ENCODE results near the gene MTX1.
A peak's percentile ranks its signal among the peaks of the same experiment; 100 is the strongest.
"Not testable (repeated sequence)": the region's sequence is repeated elsewhere in the genome, so short reads cannot be mapped to it uniquely, and the experiment has no call there.

The MTX1 gene

DNA sequence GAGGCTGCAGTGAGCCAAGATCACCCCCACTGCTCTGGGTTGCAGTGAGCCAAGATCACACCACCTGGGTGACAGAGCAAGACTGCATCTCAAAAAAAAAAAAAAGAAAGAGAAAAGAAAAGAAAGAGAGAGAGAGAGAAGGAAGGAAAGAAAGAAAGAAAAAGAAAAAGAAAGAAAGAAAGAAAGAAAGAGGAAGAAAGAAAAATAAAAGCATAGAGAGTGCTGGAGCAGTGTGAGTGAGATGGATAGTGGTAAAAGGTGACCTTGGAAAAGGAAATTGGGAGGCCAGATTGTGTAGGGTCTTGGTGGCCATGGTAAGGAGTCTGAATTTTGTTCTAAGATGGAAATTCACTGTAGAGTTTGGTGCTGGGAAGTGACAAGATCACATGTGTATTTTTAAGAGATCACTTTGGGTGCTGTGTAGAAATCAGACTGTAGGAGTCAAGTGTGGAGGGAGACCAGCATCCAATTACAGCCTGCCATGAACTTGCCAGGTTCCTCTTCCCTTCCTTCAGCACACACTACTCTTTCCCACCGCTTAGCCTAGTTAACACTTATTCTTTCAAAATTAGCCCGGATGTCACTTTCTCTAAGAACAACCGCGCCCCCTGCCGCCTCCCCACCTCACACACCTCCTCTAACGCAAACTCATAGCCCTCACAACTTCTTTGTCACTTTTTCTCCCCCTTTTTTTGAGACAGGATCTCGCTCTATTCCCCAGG is 17.9 kb downstream of the MTX1 start:
- TF ChIP-seq, protein P1, sequence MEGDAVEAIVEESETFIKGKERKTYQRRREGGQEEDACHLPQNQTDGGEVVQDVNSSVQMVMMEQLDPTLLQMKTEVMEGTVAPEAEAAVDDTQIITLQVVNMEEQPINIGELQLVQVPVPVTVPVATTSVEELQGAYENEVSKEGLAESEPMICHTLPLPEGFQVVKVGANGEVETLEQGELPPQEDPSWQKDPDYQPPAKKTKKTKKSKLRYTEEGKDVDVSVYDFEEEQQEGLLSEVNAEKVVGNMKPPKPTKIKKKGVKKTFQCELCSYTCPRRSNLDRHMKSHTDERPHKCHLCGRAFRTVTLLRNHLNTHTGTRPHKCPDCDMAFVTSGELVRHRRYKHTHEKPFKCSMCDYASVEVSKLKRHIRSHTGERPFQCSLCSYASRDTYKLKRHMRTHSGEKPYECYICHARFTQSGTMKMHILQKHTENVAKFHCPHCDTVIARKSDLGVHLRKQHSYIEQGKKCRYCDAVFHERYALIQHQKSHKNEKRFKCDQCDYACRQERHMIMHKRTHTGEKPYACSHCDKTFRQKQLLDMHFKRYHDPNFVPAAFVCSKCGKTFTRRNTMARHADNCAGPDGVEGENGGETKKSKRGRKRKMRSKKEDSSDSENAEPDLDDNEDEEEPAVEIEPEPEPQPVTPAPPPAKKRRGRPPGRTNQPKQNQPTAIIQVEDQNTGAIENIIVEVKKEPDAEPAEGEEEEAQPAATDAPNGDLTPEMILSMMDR (IDR thresholded peaks at IDR 0.05; ENCODE audit: control insufficient read depth, insufficient read depth, low read depth, low read length, missing control alignments): peak; percentile 66
- H3K4me3 ChIP-seq (ENCODE audit: control insufficient read depth, low read depth, low read length): peak overlapping the region; percentile 54
- no peak for DNase-seq (ENCODE audit: low read depth)

DNA sequence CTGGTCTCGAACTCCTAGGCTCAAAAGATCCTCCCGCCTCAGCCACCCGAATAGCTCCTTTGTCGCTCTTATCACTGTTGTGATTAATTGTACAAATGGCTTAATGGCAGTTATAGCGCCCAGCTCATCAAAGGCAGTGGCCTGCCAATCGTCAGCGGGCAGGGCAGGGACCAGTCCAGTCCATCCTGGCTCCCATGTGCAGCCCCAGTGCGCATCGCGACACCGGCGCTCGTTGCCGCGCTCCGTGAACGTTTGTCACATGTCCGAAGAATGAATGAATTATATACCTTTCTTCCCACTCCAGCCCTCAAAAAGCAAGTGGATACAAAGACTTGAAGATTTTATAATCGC is 18.4 kb downstream of the MTX1 start:
- DNase-seq (ENCODE audit: low read depth): no peak
- H3K4me3 ChIP-seq (ENCODE audit: control insufficient read depth, low read depth, low read length): peak overlapping the region; percentile 54
- TF ChIP-seq, protein P1 (IDR thresholded peaks at IDR 0.05; ENCODE audit: control insufficient read depth, insufficient read depth, low read depth, low read length, missing control alignments): no peak

DNA sequence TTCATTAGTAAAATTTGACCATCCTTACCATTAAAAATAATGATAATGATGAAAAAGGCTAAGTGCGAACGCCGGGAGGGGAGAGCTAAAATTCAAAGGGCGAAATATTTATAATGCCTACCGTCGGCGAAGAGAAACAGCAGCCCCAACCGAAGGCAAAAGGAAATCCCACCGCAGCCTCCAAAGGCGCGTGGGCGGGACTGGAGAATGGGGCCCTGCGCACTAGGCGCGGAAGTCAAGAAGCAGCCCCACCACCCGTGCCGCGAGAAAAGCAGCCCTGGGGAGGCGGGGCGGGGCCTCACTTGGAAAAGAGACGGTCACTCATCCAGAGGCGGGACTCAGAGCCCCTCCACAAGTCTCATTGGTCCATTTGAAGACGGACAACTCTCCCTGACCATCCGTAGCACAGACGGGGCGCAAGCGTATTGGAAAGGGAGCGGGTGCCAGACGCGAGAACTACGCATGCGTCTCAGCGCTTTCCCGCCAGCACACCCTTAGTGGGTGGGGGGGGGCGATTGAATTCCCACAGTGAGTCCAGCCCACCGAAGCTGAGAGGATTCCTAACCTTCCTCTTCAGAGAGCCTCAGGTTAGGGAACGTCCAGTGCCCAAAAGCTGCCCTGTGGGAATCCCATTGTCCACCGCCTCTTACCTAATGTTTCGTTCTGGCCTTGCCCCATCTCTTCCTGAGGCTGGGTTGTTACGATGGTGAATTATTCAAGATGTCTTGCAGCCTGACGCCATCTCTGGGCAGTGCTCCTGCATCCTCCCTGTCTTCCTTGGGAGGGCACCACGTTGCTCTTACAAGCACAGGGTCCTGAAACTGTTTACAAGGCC is 19.0 kb downstream of the MTX1 start:
- H3K4me3 ChIP-seq (ENCODE audit: control insufficient read depth, low read depth, low read length): peak overlapping the region; percentile 54
- DNase-seq (ENCODE audit: low read depth): peak; percentile 94
- TF ChIP-seq, protein P1 (IDR thresholded peaks at IDR 0.05; ENCODE audit: control insufficient read depth, insufficient read depth, low read depth, low read length, missing control alignments): no peak

DNA sequence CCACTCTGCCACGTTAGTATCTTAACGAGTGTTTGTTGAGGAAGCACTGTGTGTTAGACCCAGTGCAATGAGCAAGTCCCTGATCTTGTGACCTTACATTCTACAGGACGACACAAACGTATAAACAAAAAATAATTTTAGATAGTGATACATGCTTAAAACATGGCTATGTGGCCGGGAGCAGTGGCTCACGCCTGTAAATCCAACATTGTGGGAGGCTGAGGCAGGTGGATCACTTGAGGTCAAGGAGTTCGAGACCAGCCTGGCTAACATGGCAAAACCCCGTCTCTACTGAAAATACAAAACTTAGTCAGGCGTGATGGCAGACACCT is 19.6 kb downstream of the MTX1 start:
- peak overlapping the region; percentile 26; the same call in 1 of the 2 replicates for H3K4me3 ChIP-seq (ENCODE audit: control insufficient read depth, low read depth, low read length)
- no peak for DNase-seq (ENCODE audit: low read depth)
- TF ChIP-seq, protein P1 (IDR thresholded peaks at IDR 0.05; ENCODE audit: control insufficient read depth, insufficient read depth, low read depth, low read length, missing control alignments): no peak

DNA sequence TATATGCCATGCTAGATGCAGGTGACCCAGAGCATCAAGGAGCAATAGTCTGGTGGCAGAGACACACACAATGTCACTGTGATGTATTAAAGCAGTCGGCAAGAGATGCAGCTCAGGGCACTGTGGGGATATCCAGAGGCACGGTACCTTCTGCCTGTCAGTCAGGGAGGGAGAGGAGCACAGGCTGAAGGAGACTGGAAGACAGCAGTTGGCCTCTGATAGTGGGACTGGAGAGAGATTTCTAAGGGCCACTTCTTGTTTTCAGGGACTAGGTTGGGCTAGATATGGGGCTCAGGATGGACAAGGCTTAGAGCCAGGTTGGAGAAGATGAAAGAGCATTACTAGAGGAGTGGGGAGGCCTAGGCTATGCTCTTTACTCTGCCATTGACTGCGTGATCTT is 22.8 kb downstream of the MTX1 start:
- H3K4me3 ChIP-seq (ENCODE audit: control insufficient read depth, low read depth, low read length); DNase-seq (ENCODE audit: low read depth): not testable (repeated sequence)

DNA sequence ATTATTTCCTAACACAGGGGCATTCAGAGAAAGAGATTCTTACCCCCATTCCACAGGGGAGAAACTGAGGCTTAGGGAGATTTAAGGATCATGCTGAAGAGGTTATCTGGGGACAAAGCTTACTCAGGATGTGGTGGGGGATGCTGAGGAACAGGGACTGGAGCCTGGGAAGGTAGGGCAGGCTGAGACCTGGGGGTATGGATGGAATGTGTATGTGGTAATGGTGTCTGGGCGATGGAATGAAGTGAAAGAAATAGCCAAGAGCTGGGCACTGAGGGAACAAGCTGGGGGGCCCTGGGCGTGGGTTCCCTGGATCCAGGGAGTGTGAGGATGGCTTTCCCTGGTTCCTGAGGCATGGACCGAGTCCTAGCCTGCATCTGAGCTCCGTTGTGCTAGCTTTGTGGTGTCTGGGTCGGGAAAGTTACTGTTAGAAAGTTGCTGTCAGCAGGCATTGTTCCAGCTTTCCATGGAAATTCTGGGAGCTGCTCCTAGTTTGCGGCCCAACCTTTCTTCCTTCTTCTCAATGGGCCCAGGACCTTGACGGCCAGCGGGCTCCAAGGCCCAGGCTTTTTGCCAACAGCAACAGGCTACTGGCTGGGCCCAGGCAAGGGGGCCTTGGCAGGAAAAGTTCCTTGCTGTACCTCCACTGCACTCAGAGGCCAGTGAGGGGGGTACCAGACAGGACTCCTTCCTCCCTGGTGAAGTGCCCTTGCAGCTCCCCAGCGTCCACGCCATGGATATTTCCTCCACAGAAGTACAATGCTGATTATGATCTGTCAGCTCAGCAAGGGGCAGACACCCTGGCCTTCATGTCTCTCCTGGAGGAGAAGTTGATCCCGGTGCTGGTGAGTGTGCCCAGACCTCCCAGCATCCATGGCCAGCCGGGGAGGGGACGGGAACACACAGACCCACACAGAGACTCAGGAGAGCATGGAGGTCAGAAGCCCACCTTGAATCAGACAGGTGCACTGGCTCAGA is 23.8 kb downstream of the MTX1 start:
- H3K4me3 ChIP-seq (ENCODE audit: control insufficient read depth, low read depth, low read length); DNase-seq (ENCODE audit: low read depth): not testable (repeated sequence)

DNA sequence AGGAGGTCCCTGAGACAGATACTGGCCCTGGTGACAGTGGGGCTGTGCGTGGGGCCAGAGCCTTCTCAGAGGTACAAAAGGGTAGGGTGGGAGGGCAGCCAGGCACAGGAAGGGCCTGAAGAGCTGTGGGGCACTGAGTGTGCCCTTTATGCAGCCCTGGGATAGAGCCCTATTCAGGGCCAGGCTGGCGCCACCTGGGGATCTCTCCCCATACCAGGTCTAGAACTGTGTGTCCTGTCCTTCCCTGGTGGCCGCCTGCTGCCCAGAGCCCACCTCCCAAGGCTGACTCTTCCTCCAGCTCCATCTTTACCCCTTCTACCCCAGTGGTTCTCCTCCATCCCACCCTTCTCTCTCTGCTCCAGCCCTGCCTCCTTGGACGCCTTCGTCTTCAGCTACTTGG is 25.0 kb downstream of the MTX1 start:
- not testable (repeated sequence) for DNase-seq (ENCODE audit: low read depth); H3K4me3 ChIP-seq (ENCODE audit: control insufficient read depth, low read depth, low read length)

DNA sequence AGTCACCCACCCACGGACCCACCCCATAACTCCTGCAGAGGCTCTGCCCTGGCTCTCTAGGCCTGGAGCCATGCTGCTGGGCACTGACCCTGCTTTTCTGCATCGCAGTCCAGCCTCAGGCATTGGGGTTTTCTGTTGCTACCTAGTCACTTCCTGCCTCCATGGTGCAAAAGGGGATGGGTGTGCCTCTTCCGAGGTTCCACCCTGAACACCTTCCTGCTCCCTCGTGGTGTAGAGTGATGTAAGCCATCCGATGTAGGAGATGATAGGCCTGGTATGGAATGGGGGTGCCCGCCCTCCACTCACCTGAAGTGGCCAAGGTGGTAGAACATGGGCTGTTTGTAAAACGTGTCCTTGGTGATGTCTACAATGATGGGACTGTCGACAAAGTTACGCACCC is 26.9 kb downstream of the MTX1 start:
- not testable (repeated sequence) for DNase-seq (ENCODE audit: low read depth); H3K4me3 ChIP-seq (ENCODE audit: control insufficient read depth, low read depth, low read length)

Measured in AG09309 (cell line).